ENCODE results near the gene YIPF2.
"Not testable (repeated sequence)": the region's sequence is repeated elsewhere in the genome, so short reads cannot be mapped to it uniquely, and the experiment has no call there.

YIPF2 gene

GRCh38 chr19:10928563-10929401 lies at the start of gene YIPF2, which contains the start of gene TIMM29:
Gene YIPF2, minus strand, starts transcription at chr19:10928639. Its CDS starts 229 bp downstream, at chr19:10928410.
Gene TIMM29, plus strand, starts transcription at chr19:10928811. Its CDS starts 12 bp downstream, at chr19:10928823.
- DNase-seq, result peak; percentile 98

GRCh38 chr19:10977742-10978092 lies 49.3 kb upstream of the YIPF2 start:
- no peak for DNase-seq

- DNase-seq, result no peak
These were observed 47.9 kb upstream of the YIPF2 start for GRCh38 chr19:10976131-10976892.

DNA sequence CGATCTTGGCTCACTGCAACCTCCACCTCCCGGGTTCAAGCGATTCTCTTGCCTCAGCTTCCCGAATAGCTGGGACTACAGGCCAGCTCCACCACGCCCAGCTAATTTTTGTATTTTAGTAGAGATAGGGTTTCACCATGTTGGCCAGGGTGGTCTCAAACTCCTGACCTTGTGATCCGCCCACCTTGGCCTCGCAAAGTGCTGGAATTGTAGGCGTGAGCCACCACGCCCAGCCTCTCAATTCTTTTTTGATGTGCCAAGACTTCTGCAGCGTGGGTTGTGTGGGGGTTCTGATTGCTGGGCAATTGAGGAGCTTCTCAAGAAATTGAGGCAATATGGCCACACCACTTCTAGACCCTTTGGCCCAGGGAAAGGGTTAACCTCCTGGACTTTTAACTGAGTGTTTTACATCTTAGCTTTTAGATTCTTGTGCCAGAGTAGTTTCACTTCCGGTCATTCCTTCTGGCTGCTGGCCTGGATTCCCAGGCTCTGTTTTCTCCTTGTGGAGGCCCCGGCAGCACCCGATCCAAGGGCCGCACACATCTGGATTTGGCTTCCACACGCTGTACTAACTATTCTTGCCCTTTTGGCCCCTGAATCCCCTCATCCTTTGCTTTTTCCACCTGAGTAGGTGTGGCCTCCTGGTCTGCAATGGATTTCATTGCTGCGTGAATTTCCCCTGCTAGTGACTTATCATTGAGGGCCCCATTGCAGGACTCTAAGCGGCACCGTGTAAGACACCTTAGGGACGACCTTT lies 47.1 kb upstream of the YIPF2 start:
- no peak for DNase-seq

DNA sequence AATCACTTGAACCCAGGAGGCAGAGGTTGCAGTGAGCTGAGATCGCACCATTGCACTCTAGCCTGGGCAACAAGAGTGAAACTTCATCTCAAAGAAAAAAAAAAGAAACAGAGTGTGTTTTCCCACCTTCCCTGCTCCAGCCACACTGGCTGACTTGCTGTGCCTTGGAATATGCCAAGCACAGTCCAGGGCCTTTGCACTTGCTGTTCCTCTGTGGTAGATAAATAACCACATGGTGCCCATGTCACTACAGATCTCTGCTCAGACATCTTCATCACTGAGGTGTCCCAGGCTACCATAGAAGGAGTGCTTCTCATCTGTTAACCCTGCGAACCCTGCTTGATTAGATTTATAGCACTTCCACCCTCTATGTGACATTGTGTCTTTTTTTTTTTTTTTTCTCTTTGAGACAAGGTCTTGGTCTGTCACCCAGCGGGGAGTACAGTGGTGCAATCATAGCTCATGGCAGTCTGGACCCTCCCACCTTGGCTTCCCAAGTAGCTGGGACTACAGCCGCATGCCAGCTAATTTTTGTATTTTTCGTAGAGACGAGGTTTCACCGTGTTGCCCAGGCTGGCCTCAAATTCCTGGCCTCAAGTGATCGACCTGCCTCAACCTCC lies 42.8 kb upstream of the YIPF2 start:
- DNase-seq, result no peak

DNA sequence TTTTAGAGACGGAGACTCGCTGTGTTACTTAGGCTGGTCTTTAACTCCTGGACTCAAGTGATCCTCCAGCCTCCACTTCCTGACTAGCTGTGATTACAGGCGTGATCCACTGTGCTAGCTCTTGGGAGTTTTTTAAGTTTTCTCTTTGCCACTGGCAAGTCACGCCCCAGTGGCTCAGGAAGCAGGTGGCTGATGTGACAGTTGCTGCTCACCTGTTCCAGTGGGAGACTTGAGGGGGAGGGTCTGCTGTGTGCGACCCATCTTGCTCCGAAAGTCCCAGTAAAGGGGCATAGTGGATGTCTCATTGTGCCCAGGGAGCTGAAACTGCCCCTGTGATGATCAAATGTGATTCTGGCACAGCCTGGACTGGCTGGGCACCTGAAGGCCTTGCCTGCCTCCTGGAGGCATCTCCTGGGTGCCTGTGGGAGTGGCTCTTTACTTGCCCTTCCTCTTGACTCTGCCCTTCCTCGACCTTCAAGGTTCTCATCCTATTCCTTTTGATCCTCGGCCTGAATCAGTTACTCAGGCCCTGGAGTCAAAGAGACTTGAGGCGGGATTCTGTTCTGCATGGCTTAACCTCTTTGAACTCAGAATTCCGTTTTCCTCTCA lies 40.2 kb upstream of the YIPF2 start:
- no peak for DNase-seq

DNA sequence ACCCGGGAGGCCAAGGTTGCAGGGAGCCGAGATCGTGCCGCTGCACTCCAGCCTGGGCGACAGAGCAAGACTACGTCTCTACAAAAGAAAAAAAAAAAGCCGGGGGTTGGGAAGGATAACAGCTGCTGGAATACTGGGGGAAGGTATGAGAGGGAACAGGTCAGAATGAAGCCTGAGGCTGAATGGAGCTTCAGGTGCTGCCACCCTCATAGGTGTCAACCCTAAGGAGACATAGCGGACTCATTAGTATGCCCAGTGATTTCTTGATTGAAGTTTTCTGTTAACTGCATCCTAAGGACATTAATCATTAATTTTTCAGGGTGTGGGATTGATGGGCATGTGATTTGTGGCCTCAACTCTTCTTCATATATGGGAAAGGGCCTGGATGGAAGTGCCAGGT lies 38.4 kb upstream of the YIPF2 start:
- DNase-seq, result no peak

GRCh38 chr19:10965398-10965797 lies 37.0 kb upstream of the YIPF2 start:
- DNase-seq, result no peak

GRCh38 chr19:10964903-10965302 lies 36.5 kb upstream of the YIPF2 start:
- no peak for DNase-seq

DNA sequence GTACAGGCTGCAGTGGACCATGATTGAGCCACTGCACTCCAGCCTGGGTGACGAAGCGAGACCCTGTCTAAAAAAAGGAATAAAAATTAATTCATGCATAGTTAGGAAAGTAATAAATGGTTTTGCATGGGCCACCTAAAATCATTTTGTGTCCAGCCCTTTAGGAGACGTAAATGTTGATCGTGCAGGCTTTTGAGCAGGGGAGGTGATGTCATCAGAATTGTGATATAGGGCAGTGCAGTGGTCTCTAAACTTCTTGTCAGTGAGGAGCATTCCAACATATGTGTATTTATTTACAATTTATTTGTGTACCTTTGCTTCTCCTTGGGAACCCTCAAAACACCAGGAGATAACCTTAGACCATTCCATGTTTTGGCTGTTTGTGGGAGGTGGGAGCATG lies 35.4 kb upstream of the YIPF2 start:
- DNase-seq, result no peak

DNA sequence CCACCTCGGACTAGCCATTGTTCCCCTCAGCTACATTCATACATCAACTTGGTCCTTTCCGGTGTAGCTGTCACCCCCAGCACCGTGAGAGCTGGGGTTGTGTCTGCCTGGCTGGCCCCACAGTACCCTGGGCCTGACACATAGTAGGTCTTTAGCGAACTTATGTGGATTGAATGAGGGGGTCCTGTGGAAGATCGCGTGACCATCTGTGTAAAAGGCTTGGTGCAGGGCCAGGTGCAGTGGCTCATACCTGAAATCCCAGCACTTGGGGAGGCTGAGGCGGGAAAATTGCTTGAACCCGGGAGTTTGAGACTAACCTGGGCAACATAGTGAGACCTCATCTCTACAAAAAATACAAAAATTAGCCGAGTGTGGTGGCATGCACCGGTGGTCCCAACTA lies 34.4 kb upstream of the YIPF2 start:
- DNase-seq, result no peak

- no peak for DNase-seq
These were observed 32.8 kb upstream of the YIPF2 start for GRCh38 chr19:10961073-10961860.

GRCh38 chr19:10960314-10961072 lies 32.1 kb upstream of the YIPF2 start, which contains the start of gene SMARCA4:
Gene SMARCA4, plus strand, starts transcription at chr19:10961030. Its CDS starts 23,122 bp downstream, at chr19:10984152.
- peak; percentile 94 for DNase-seq

DNA sequence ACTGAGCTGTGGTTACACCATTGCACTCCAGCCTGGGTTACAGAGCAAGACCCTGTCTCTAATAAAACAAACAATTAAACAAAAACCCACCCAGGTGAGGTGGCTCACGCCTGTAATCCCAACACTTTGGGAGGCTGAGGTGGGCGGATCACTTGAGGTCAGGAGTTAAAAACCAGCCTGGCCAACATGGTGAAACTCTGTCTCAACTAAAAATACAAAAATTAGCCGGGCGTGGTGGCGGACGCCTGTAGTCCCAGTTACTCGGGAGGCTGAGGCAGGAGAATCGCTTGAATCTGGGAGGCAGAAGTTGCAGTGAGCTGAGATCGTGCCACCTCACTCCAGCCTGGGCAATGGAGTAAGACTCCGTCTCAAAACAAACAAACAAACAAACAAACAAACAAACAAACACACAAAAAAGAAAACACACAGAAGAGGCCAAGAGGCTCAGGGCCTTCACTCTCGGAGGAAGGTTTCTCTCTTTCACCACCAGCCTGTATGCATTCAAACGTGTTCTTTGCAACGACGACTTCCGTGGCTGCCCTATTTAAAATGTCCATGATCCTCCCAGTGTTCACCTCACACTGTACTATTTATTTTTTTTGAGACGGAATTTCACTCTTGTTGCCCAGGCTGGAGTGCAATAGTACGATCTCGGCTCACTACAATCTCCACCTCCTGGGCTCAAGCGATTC lies 31.0 kb upstream of the YIPF2 start:
- DNase-seq, result not testable (repeated sequence)

- peak; percentile 62 for DNase-seq
These were observed 24.4 kb upstream of the YIPF2 start for GRCh38 chr19:10952809-10953208.

GRCh38 chr19:10946958-10947657 lies 18.7 kb upstream of the YIPF2 start:
- no peak for DNase-seq

DNA sequence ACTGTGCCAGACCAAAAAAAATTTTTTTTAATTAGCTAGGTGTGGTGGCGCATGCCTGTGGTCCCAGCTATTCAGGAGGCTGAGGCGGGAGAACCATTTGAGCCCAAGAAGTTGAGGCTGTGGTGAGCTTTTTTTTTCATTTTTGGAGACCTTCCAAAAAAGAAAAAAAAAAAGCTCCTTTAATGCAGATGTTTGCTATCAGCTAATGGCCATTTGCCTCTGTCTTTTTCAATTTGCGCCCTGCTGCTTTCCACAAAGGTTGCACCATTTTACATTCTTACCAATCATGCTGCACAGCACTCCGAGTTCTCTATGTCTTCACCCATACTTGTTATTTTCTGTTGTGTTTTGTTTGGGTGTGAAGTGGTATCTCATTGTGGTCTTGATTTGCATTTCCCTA lies 16.8 kb upstream of the YIPF2 start:
- no peak for DNase-seq

- DNase-seq, result not testable (repeated sequence)
These were observed 15.0 kb upstream of the YIPF2 start for GRCh38 chr19:10943412-10943811.

GRCh38 chr19:10941649-10942048 lies 13.2 kb upstream of the YIPF2 start:
- not testable (repeated sequence) for DNase-seq
